OCI-LY3 (cell line): Measurements from ENCODE around the gene STX1B.

Source experiments
- EZH2phosphoT487 ChIP-seq: fragments of 200-600 bp; shearing (Covaris generic); IDR thresholded peaks from 2 replicates; pipeline ENCODE4 v1.6.1; 2018; ENCODE audit warnings: antibody characterized with exemption, mixed run types, low read depth
- TF ChIP-seq, protein P1 (sequence below): fragments of 200-600, 300-600 bp; sonication (generic); IDR thresholded peaks from 2 replicates; pipeline ENCODE4 v1.5.1; 2014; ENCODE audit warnings: antibody characterized with exemption, low read length, low read depth

DNA sequence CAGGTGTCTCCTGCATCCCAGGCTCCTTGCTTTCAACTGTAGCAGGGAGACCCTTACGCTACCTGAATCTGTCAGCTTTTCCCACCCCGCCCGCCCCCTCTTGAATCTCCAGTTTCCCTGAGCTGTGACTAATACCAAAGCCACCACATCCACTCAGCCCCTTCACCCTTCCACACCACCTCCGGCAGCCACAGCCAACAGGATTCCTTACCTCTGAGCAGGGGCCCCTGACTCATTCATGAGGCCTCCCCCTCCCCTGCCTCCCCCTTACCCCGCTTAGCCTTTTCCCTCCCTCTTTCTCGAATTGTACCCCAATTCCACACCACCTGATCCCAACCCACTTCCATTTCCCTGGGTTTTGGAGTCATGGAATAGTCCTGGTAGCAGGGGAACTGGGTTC is 2.3 kb downstream of the STX1B start:
- TF ChIP-seq, protein P1, sequence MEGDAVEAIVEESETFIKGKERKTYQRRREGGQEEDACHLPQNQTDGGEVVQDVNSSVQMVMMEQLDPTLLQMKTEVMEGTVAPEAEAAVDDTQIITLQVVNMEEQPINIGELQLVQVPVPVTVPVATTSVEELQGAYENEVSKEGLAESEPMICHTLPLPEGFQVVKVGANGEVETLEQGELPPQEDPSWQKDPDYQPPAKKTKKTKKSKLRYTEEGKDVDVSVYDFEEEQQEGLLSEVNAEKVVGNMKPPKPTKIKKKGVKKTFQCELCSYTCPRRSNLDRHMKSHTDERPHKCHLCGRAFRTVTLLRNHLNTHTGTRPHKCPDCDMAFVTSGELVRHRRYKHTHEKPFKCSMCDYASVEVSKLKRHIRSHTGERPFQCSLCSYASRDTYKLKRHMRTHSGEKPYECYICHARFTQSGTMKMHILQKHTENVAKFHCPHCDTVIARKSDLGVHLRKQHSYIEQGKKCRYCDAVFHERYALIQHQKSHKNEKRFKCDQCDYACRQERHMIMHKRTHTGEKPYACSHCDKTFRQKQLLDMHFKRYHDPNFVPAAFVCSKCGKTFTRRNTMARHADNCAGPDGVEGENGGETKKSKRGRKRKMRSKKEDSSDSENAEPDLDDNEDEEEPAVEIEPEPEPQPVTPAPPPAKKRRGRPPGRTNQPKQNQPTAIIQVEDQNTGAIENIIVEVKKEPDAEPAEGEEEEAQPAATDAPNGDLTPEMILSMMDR = no peak
- TF ChIP-seq EZH2phosphoT487 = no peak
